Keratinocyte (primary cell): ENCODE results near the gene ODF4. TPM values are rescaled to one million over a fixed set of nuclear protein-coding genes. Genes with fewer than 3 reads are reported as not detected.
"Not testable (repeated sequence)": the region's sequence is repeated elsewhere in the genome, so short reads cannot be mapped to it uniquely, and the experiment has no call there.

Experiments used
- DNase-seq: peaks from one replicate; pipeline ENCODE4 v3.0.0-alpha.2; 2011; ENCODE audit warnings: low read depth, missing footprints, low spot score
- FAIRE-seq: peaks from 2 replicates; lab custom pipeline; 2011; peaks lifted over from hg19 to GRCh38; lab: Jason Lieb, UNC
- H2AFZ ChIP-seq: 2 replicates; pipeline ENCODE4 v1.6.0; 2012; ENCODE audit warnings: low read length, control low read depth, inconsistent platforms; ENCODE audit not compliant: control insufficient read depth
- H3K27ac ChIP-seq: 2 replicates; pipeline ENCODE4 v1.5.1; 2011; ENCODE audit warnings: low read length; ENCODE audit not compliant: control insufficient read depth, insufficient read depth
- H3K27me3 ChIP-seq: 3 replicates; pipeline ENCODE4 v1.6.0; 2011; ENCODE audit warnings: low read length; ENCODE audit not compliant: control insufficient read depth, insufficient read depth; ENCODE audit errors: extremely low read depth
- H3K36me3 ChIP-seq, 2 experiments: 2 replicates in 1 of 2; 3 replicates in 1 of 2; pipeline ENCODE4 v1.5.1; 2011; ENCODE audit warnings: low read length in 2 of 2, mild to moderate bottlenecking in 1 of 2; ENCODE audit not compliant: control insufficient read depth in 2 of 2, insufficient read depth in 2 of 2; ENCODE audit errors: extremely low read depth in 1 of 2
- H3K4me1 ChIP-seq: 3 replicates; pipeline ENCODE4 v1.5.1; 2011; ENCODE audit warnings: low read length; ENCODE audit not compliant: control insufficient read depth, insufficient read depth; ENCODE audit errors: extremely low read depth
- H3K4me2 ChIP-seq: 3 replicates; pipeline ENCODE4 v1.6.0; 2011; ENCODE audit warnings: low read depth, low read length; ENCODE audit not compliant: control insufficient read depth, insufficient read depth; ENCODE audit errors: extremely low read depth
- H3K4me3 ChIP-seq, 3 experiments: fragments of 200-600 bp in 1 of 3; sonication (generic) in 1 of 3; 2 replicates in 2 of 3; 3 replicates in 1 of 3; pipeline ENCODE4 v1.5.1; 2011 to 2016; ENCODE audit warnings: low read length in 3 of 3, mild to moderate bottlenecking in 3 of 3, control low read depth in 2 of 3, inconsistent platforms in 1 of 3, low read depth in 1 of 3, mixed read lengths in 1 of 3, mixed run types in 1 of 3, moderate library complexity in 1 of 3; ENCODE audit not compliant: control insufficient read depth in 2 of 3, insufficient read depth in 2 of 3; ENCODE audit errors: extremely low read depth in 1 of 3
- H3K79me2 ChIP-seq: 2 replicates; pipeline ENCODE4 v1.6.0; 2012; ENCODE audit warnings: low read length; ENCODE audit not compliant: control insufficient read depth, insufficient read depth
- H3K9ac ChIP-seq: 3 replicates; pipeline ENCODE4 v1.6.0; 2011; ENCODE audit warnings: low read length; ENCODE audit not compliant: control insufficient read depth, insufficient read depth; ENCODE audit errors: extremely low read depth
- H3K9me1 ChIP-seq: 3 replicates; pipeline ENCODE4 v1.6.0; 2011; ENCODE audit warnings: low read length; ENCODE audit not compliant: control insufficient read depth, insufficient read depth; ENCODE audit errors: extremely low read depth
- H3K9me3 ChIP-seq: 2 replicates; pipeline ENCODE4 v1.5.1; 2012; ENCODE audit warnings: low read depth, low read length; ENCODE audit not compliant: control insufficient read depth
- H4K20me1 ChIP-seq: 3 replicates; pipeline ENCODE4 v1.6.0; 2011; ENCODE audit warnings: low read length; ENCODE audit not compliant: control insufficient read depth, insufficient read depth; ENCODE audit errors: extremely low read depth
- CTCF ChIP-seq, 3 experiments: IDR thresholded peaks in 1 of 3; conservative IDR thresholded peaks in 1 of 3; optimal IDR thresholded peaks in 1 of 3; 2 replicates in 2 of 3; 3 replicates in 1 of 3; pipeline versions ENCODE3 to v1.5.1; 2011; ENCODE audit warnings: low read length in 3 of 3, mild to moderate bottlenecking in 3 of 3, moderate library complexity in 2 of 3, control low read depth in 1 of 3, inconsistent platforms in 1 of 3; ENCODE audit not compliant: insufficient read depth in 2 of 3; ENCODE audit errors: extremely low read depth in 1 of 3
- EZH2 ChIP-seq: IDR thresholded peaks from one replicate; pipeline ENCODE4 v1.6.1; 2012; ENCODE audit warnings: inconsistent platforms, mild to moderate bottlenecking, low read length, moderate library complexity
- dilution Hi-C: fragments of 300-500 bp; cut with MboI; formaldehyde crosslinking; loops from one replicate; pipeline ENCODE4 v1.7.0; 2020; ENCODE audit warnings: low sequenced_read_pairs; ENCODE audit not compliant: extremely low pct_ligation_motif_present
- polyA plus RNA-seq, 5 experiments: library from polyadenylated mRNA; depleted of rRNA in 3 of 5; stranded (reverse) in 3 of 5; stranded (forward) in 1 of 5; unstranded in 1 of 5; fragments of >200 nt; gene quantifications; 1 replicate in 1 of 5; 2 replicates in 3 of 5; 3 replicates in 1 of 5; pipeline versions ENCODE4 v1.2.1 to v1.2.3, GENCODE V29; 2011 to 2012; ENCODE audit warnings: missing spikeins in 2 of 5, low read depth in 1 of 5, low replicate concordance in 1 of 5

ODF4 gene
- polyA plus RNA-seq, 1 donor (not counting 4 experiments of a cell fraction or from before 2014, with no cell fraction given) = not detected

GRCh38 chr17:8376271-8377067 is 36.8 kb downstream of the ODF4 start, which contains the start of gene KRABD2:
Gene KRABD2, minus strand, starts transcription at chr17:8376704.
- Histone ChIP-seq H4K20me1 (peaks cover 22% of the 10 kb centered on the region), H3K27ac (peak within 1 kb of the TSS; percentile 67), H3K27me3 (no peaks in the 10 kb centered on the region), H3K4me1 (peaks cover 36% of the 10 kb centered on the region), H3K79me2 (peaks cover 28% of the 10 kb centered on the region), H3K36me3 (peaks cover 22 to 30% of the 10 kb centered on the region in 2 experiments), H3K4me2 (peak within 1 kb of the TSS; percentile 96), H3K4me3 (peak within 1 kb of the TSS; percentile 47 to 80 (median 72)), H3K9me3 (no peaks in the 10 kb centered on the region), H3K9ac (peak within 1 kb of the TSS; percentile 75), H3K9me1 (no peaks in the 10 kb centered on the region), H2AFZ (peak within 1 kb of the TSS; percentile 59)
- TF ChIP-seq EZH2 (no peak), CTCF (optimal IDR thresholded peaks at IDR 0.05 in 1 of 3, IDR thresholded peaks at IDR 0.05 in 1 of 3, conservative IDR thresholded peaks at IDR 0.05 in 1 of 3; ENCODE audit: extremely low read depth in 1 of 3, insufficient read depth in 2 of 3, low read length in 3 of 3) (peak; percentile 51 to 79 (median 73))
- dilution Hi-C loops = no loop called here
- FAIRE-seq (peak; percentile 36), DNase-seq (no peak)

GRCh38 chr17:8377422-8377821 is 37.8 kb downstream of the ODF4 start:
- Histone ChIP-seq H3K79me2 (peaks cover 38% of the 10 kb centered on the region), H3K36me3 (peaks cover 24 to 35% of the 10 kb centered on the region in 2 experiments), H4K20me1 (peaks cover 22% of the 10 kb centered on the region), H2AFZ (no peak overlapping the region), H3K27me3 (no peaks in the 10 kb centered on the region), H3K9me3 (no peaks in the 10 kb centered on the region), H3K27ac (no peak overlapping the region), H3K9me1 (no peaks in the 10 kb centered on the region), H3K4me3 (no peak overlapping the region), H3K4me1 (peaks cover 40% of the 10 kb centered on the region), H3K9ac (no peak overlapping the region), H3K4me2 (no peak overlapping the region)
- no peak for FAIRE-seq
- no peak for TF ChIP-seq EZH2
- no peak for TF ChIP-seq CTCF (optimal IDR thresholded peaks at IDR 0.05 in 1 of 3, IDR thresholded peaks at IDR 0.05 in 1 of 3, conservative IDR thresholded peaks at IDR 0.05 in 1 of 3; ENCODE audit: extremely low read depth in 1 of 3, insufficient read depth in 2 of 3, low read length in 3 of 3)
- DNase-seq = no peak
- dilution Hi-C loops = no loop called here

- dilution Hi-C loops, FAIRE-seq: not testable (repeated sequence)
- H3K36me3 ChIP-seq = peaks cover 24 to 35% of the 10 kb centered on the region in 2 experiments
Observed at GRCh38 chr17:8378117-8378516, 38.5 kb downstream of the ODF4 start.

More at GRCh38 chr17:8378117-8378516, 38.5 kb downstream of the ODF4 start:
- not testable (repeated sequence) for H3K4me2 ChIP-seq, H3K9me3 ChIP-seq, H3K9me1 ChIP-seq, H3K9ac ChIP-seq, H3K4me3 ChIP-seq, H2AFZ ChIP-seq, H3K27ac ChIP-seq, DNase-seq, H3K27me3 ChIP-seq
- peaks cover 44% of the 10 kb centered on the region for H3K79me2 ChIP-seq
- peaks cover 22% of the 10 kb centered on the region for H4K20me1 ChIP-seq
- peaks cover 40% of the 10 kb centered on the region for H3K4me1 ChIP-seq
